GM18526 (cell line): ENCODE data around the gene CCZ1.
"Not testable (repeated sequence)": the region's sequence is repeated elsewhere in the genome, so short reads cannot be mapped to it uniquely, and the experiment has no call there.

Source experiments
- POLR2A ChIP-seq: IDR thresholded peaks from 3 replicates; pipeline ENCODE4 v1.6.1; 2011; ENCODE audit not compliant: insufficient read length; ENCODE audit errors: extremely low read depth

The CCZ1 gene

DNA sequence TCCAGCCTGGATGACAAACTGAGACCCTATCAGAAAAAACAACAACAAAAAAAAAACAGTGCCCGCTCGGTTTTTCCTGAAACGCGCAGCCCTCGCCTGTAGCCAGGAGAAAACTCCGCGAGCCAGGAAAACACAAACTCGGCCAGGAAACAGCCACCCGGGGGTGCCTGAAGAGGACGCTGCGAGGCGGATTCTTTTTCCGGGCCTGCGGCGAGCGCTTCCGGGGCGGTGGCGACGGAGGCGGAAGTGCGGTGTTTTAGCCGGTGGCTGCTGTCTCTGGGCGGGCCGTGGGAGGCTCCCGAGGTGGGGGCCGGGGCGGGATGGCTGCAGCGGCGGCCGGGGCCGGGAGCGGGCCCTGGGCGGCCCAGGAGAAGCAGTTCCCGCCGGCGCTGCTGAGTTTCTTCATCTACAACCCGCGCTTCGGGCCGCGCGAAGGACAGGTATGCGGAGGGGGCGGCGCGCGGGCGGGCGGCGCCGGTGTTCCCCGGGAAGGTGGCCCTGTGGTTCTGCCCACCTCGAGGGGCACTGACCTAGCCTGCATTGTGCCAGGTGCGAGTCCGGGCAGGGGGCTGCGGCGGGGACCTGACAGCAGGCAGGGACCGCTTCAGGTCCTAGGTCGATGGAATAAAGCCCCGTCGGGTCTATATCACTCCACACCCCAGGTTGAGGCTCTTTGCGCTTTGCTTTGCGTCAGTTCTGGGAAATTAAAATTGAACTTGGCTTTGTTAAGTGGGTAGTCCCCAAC, at the start of gene CCZ1:
CCZ1 (plus strand) TSS at position 254 of the 745 bp plus-strand sequence; CDS start at position 321, 67 bp downstream.
- TF ChIP-seq POLR2A, result peak; percentile 34

DNA sequence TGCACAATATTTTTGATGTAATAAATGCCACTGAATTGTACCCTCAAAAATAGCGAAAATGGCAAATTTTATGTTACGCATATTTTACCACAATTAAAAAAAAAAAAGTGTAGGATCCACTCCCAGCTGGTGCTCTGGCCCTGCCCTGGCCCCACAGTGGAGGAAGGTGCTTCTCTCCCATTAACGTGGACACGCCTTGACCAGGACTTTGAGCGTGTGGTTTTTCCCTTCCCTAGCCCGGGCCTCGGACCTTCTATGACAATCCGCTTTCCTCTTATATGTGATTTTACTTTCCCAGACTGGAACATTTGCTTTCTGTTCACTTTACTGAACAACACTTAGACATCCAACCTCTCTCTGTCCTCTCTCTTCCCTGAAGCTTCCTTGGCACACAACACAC, 47.6 kb upstream of the CCZ1 start:
- TF ChIP-seq POLR2A, result no peak

DNA sequence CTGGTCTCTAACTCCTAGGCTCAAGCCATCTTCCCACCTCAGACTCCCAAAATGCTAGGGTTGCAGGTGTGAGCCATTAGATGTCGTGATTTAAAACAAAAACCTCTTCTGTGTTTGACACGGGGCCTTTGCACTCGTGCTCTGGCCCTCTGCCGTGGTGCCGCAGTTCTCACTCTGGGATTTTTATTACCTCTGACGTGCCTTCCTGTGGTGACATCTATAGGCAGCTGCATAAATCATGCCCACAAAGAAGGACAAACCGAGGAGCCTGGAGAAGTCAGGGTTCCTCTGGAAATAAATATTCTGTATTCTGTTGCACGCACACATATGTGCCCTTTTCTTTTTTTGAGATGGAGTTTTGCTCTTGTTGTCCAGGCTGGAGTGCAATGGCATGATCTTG, 43.8 kb upstream of the CCZ1 start:
- TF ChIP-seq POLR2A, result no peak

DNA sequence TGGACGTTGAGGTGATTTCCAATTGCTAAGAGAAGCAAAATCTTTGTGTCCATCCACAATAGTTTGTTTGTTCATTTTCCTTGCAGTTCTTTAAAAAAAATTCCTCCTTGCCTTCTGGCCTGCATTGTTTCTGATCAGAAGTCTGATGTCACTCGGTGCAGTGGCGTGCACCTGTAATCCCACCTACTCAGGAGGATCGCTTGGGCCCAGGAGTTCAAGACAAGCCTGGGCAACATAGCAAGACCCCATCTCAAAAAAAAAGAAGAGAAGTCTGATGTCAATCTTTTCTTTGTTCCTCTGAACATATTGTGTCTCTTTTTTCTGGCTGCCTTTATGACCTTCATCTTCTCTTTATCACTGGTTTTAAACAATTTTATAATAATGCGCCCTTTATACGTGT, 31.5 kb upstream of the CCZ1 start:
- TF ChIP-seq POLR2A, result no peak

DNA sequence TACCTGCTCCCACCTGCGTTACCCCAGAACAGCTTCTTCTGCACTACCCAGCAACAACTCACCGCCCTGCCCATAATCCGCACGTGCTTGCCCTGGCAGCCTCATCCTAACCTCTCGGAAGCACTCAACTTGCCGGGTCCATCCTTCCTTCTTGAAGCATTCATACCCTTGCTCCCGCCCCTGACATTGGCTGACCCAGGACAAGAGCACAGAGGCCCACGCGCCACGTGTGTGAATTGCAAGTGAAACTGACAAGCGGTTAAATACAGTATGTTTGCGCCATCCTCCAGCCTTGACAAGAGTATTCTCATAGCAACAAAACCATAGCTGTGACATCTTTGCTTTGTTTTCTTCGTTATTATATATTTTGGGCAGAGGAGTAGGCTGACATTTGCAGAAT, 28.8 kb upstream of the CCZ1 start:
- TF ChIP-seq POLR2A, result no peak

DNA sequence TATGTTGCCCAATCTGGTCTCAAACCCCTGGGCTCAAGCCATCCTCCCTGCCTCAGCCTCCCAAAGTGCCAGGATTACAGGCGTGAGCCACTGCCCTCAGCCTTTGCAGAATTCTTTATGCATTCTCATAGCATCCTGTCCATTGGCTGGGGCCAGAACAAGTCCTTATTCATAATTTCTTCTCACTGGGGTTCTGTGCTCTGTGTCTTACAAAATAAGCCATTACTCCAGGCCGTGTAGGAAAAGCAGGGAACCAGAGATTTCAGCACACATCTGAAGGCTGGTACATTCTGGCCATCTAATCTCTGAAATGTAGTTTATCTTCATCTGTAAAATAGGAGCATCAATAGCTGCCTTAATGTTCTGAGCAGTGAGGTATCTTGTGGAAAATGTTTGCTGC, 28.2 kb upstream of the CCZ1 start:
- TF ChIP-seq POLR2A, result no peak

DNA sequence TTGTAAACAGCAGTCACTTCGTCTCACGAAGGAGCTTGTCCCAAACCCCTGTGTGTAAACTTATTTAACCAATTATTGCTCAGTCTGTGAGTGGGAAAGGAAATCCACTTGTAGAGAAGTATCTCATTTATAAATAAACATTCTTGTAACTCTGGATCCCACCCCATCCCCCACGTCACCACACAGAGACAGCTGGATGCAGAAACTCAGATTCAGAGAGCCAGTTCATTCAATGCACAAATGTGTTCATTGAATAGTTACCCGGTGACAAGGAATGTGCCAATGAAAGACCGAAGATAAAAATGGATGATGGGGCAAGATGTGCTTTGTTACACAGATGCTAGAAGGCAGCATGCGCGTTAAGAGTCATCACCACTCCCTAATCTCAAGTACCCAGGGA, 26.2 kb upstream of the CCZ1 start:
- no peak for TF ChIP-seq POLR2A

DNA sequence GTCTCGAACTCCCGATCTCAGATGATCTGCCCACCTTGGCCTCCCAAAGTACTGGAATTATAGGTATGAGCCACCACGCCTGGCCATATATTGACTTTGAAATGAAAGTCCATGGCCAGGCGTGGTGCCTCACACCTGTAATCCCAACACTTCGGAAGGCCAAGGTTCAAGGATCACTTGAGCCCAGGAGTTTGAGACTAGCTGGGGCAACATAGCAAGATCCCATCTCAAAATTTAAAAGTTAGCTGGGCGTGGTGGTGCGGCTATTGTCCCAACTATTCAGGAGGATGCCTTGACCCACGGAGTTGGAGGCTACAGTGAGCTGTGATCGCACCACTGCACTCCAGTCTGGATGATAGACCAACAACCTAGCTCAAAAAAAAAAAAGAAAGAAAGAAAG, 6.0 kb upstream of the CCZ1 start:
- no peak for TF ChIP-seq POLR2A

DNA sequence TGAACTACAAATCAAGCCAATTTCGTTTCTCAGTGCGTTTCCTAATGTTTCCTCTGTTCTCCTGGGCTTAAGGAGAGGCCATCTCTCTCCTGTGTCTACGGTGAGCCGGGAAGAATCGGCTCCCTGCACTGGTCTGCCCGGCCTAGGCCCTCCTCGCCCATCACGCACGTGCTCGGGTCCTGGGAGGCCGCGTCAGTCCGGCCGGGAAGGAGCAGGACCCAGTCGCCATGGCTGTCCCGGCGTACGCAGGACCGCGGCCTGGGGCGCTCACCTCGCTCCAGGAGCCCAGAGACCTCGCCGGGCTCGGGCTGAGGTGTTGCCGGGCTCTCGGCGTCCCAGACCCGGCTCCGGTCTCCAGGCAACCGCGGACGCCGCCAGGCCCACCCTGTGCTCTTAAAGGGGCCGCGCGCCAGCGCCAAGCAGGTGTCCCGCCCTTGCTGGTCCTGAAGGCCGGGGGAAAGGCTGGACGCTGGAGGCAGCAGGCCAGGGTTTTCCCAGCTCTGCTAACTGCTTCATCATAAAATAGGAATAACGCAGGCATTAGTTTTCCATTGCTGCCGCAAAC, 71.9 kb downstream of the CCZ1 start, which contains the start of gene RSPH10B:
RSPH10B (minus strand) TSS at position 343 of the 565 bp plus-strand sequence. CDS start 3,573 bp downstream, outside the sequence.
- not testable (repeated sequence) for TF ChIP-seq POLR2A
